ENCODE measurements around the gene PPP1R14C. TPM values are rescaled to one million over a fixed set of nuclear protein-coding genes. Genes with fewer than 3 reads are reported as not detected.

The PPP1R14C gene
- total and polyA plus RNA-seq, 2 donors (not counting 1 experiment from before 2014, with no cell fraction given), result 0.17 TPM; not detected in 1

GRCh38 chr6:150145830-150146229, 3.0 kb downstream of the PPP1R14C start:
- Histone ChIP-seq H3K79me2 (ENCODE audit: control insufficient read depth, insufficient read depth, low read length) (no peaks in the 10 kb centered on the region), H2AFZ (ENCODE audit: low read length) (no peak overlapping the region), H3K27ac (ENCODE audit: insufficient read depth, low read length) (no peak overlapping the region), H3K4me3 (replicated peaks in 1 of 4; ENCODE audit: control extremely low read depth in 1 of 4, insufficient read depth in 1 of 4, low read depth in 3 of 4, low read length in 4 of 4) (no peak overlapping the region), H3K4me1 (ENCODE audit: control insufficient read depth, extremely low read depth, insufficient read depth, low read length) (no peaks in the 10 kb centered on the region), H3K9me3 (ENCODE audit: control insufficient read depth, insufficient read depth, low read depth, low read length) (no peaks in the 10 kb centered on the region), H4K20me1 (ENCODE audit: control insufficient read depth, extremely low read depth, insufficient read depth, low read length) (no peaks in the 10 kb centered on the region), H3K27me3 (ENCODE audit: control insufficient read depth, insufficient read depth, low read length) (peaks cover 23% of the 10 kb centered on the region), H3K36me3 (ENCODE audit: control insufficient read depth, insufficient read depth, low read length) (no peaks in the 10 kb centered on the region), H3K4me2 (ENCODE audit: extremely low read depth, insufficient read depth, low read length) (no peak overlapping the region), H3K9ac (ENCODE audit: insufficient read depth, low read length) (no peak overlapping the region)
- no peak for DNase-seq (ENCODE audit: low read depth in 2 of 2)
- TF ChIP-seq EZH2 (IDR thresholded peaks at IDR 0.05; ENCODE audit: low read length, missing control alignments), result no peak
- TF ChIP-seq, protein P1, sequence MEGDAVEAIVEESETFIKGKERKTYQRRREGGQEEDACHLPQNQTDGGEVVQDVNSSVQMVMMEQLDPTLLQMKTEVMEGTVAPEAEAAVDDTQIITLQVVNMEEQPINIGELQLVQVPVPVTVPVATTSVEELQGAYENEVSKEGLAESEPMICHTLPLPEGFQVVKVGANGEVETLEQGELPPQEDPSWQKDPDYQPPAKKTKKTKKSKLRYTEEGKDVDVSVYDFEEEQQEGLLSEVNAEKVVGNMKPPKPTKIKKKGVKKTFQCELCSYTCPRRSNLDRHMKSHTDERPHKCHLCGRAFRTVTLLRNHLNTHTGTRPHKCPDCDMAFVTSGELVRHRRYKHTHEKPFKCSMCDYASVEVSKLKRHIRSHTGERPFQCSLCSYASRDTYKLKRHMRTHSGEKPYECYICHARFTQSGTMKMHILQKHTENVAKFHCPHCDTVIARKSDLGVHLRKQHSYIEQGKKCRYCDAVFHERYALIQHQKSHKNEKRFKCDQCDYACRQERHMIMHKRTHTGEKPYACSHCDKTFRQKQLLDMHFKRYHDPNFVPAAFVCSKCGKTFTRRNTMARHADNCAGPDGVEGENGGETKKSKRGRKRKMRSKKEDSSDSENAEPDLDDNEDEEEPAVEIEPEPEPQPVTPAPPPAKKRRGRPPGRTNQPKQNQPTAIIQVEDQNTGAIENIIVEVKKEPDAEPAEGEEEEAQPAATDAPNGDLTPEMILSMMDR (conservative IDR thresholded peaks at IDR 0.05 in 1 of 2, IDR thresholded peaks at IDR 0.05 in 1 of 2; ENCODE audit: low read depth in 1 of 2, low read length in 2 of 2), result no peak

DNA sequence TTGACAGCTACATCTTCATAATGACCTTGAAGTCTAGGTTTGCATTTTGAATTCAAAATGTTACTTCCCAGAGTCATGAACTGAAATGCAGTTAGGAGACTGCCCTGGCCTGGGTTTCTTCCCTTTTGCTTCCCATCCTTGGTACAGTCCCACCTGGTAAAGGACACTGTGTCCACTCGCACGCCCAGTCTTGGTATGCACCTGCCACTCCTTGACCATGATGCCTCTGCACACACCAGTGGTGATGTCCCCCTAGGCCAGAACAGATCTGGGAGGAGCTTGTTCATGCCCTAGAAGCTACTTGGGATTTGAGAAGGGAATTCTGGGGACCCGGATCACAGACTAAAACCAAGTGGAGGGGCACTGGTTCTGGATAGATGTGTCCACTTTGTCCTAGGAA, 3.6 kb downstream of the PPP1R14C start:
- Histone ChIP-seq H3K4me3 (replicated peaks in 1 of 4; ENCODE audit: control extremely low read depth in 1 of 4, insufficient read depth in 1 of 4, low read depth in 3 of 4, low read length in 4 of 4) (no peak overlapping the region), H3K79me2 (ENCODE audit: control insufficient read depth, insufficient read depth, low read length) (no peaks in the 10 kb centered on the region), H3K4me2 (ENCODE audit: extremely low read depth, insufficient read depth, low read length) (no peak overlapping the region), H3K9ac (ENCODE audit: insufficient read depth, low read length) (no peak overlapping the region), H2AFZ (ENCODE audit: low read length) (no peak overlapping the region), H3K4me1 (ENCODE audit: control insufficient read depth, extremely low read depth, insufficient read depth, low read length) (no peaks in the 10 kb centered on the region), H3K27ac (ENCODE audit: insufficient read depth, low read length) (no peak overlapping the region), H3K27me3 (ENCODE audit: control insufficient read depth, insufficient read depth, low read length) (peaks cover 23% of the 10 kb centered on the region), H3K9me3 (ENCODE audit: control insufficient read depth, insufficient read depth, low read depth, low read length) (no peaks in the 10 kb centered on the region), H3K36me3 (ENCODE audit: control insufficient read depth, insufficient read depth, low read length) (no peaks in the 10 kb centered on the region), H4K20me1 (ENCODE audit: control insufficient read depth, extremely low read depth, insufficient read depth, low read length) (no peaks in the 10 kb centered on the region)
- DNase-seq (ENCODE audit: low read depth in 2 of 2), result no peak
- no peak for TF ChIP-seq EZH2 (IDR thresholded peaks at IDR 0.05; ENCODE audit: low read length, missing control alignments)
- TF ChIP-seq, protein P1 (conservative IDR thresholded peaks at IDR 0.05 in 1 of 2, IDR thresholded peaks at IDR 0.05 in 1 of 2; ENCODE audit: low read depth in 1 of 2, low read length in 2 of 2), result no peak

- no peak overlapping the region for H3K4me2 ChIP-seq (ENCODE audit: extremely low read depth, insufficient read depth, low read length)
- no peak overlapping the region for H2AFZ ChIP-seq (ENCODE audit: low read length)
- no peaks in the 10 kb centered on the region for H4K20me1 ChIP-seq (ENCODE audit: control insufficient read depth, extremely low read depth, insufficient read depth, low read length)
- no peak overlapping the region for H3K27ac ChIP-seq (ENCODE audit: insufficient read depth, low read length)
- peaks cover 10% of the 10 kb centered on the region for H3K27me3 ChIP-seq (ENCODE audit: control insufficient read depth, insufficient read depth, low read length)
- H3K4me1 ChIP-seq (ENCODE audit: control insufficient read depth, extremely low read depth, insufficient read depth, low read length), result no peaks in the 10 kb centered on the region
- no peaks in the 10 kb centered on the region for H3K36me3 ChIP-seq (ENCODE audit: control insufficient read depth, insufficient read depth, low read length)
- no peak for TF ChIP-seq EZH2 (IDR thresholded peaks at IDR 0.05; ENCODE audit: low read length, missing control alignments)
- TF ChIP-seq, protein P1 (conservative IDR thresholded peaks at IDR 0.05 in 1 of 2, IDR thresholded peaks at IDR 0.05 in 1 of 2; ENCODE audit: low read depth in 1 of 2, low read length in 2 of 2), result no peak
- no peak overlapping the region for H3K4me3 ChIP-seq (replicated peaks in 1 of 4; ENCODE audit: control extremely low read depth in 1 of 4, insufficient read depth in 1 of 4, low read depth in 3 of 4, low read length in 4 of 4)
- H3K79me2 ChIP-seq (ENCODE audit: control insufficient read depth, insufficient read depth, low read length), result no peaks in the 10 kb centered on the region
- H3K9ac ChIP-seq (ENCODE audit: insufficient read depth, low read length), result no peak overlapping the region
- H3K9me3 ChIP-seq (ENCODE audit: control insufficient read depth, insufficient read depth, low read depth, low read length), result no peaks in the 10 kb centered on the region
- no peak for DNase-seq (ENCODE audit: low read depth in 2 of 2)
Measured at GRCh38 chr6:150149146-150149545, 6.3 kb downstream of the PPP1R14C start.

Measured in fibroblast of lung (primary cell).